HCT116 (cell line): ENCODE measurements around the gene VWC2. TPM values are rescaled to one million over a fixed set of nuclear protein-coding genes. Genes with fewer than 3 reads are reported as not detected.

Experiments used
- ATAC-seq: fragments of 200-7000 bp; cut with Tn5 transposase; 2 replicates; pipeline ENCODE4 v1.9.1; 2020; ENCODE audit warnings: mild to moderate bottlenecking, moderate library complexity
- BruUV-seq: library from RNA; stranded (reverse); fragments of 400-500 nt; replicated peaks from 2 replicates; lab custom pipeline; 2021; lab: Mats Ljungman, UMichigan
- CTCF ChIA-PET: fragments of 300-600 bp; sonication (Branson Sonifier 250); formaldehyde crosslinking; loops from one replicate; lab custom pipeline; 2021; ENCODE audit warnings: antibody characterized with exemption; lab: Charles Lee
- POLR2A ChIA-PET: fragments of 300-600, 350-600 bp; sonication (Branson Sonifier 250); formaldehyde crosslinking; loops from one replicate; lab custom pipeline; 2021; ENCODE audit warnings: antibody characterized with exemption; lab: Charles Lee
- RAD21 ChIA-PET, 2 experiments: fragments of 300-600 bp; sonication (Branson Sonifier 250); formaldehyde crosslinking; loops; one replicate each; lab custom pipeline; 2023; ENCODE audit warnings: low total read pairs in 2 of 2; ENCODE audit not compliant: uncharacterized antibody in 2 of 2, unreplicated experiment in 2 of 2, low non-redundant PET in 1 of 2; lab: Charles Lee
- DNase-seq: peaks from one replicate; pipeline ENCODE4 v3.0.0-alpha.2; 2010; ENCODE audit warnings: low read depth, low spot score
- H2AFZ ChIP-seq: fragments of 200-600 bp; shearing (Covaris generic), sonication (generic); 2 replicates; pipeline ENCODE4 v1.6.1; 2017; ENCODE audit warnings: low read depth, mixed run types, mixed read lengths, antibody characterized with exemption, low read length; ENCODE audit not compliant: poor library complexity, severe bottlenecking
- H3K27ac ChIP-seq: 2 replicates; pipeline ENCODE4 v1.5.1; 2012; ENCODE audit warnings: low read depth, low read length
- H3K27me3 ChIP-seq: fragments of 200-600 bp; sonication (generic); 2 replicates; pipeline ENCODE4 v1.6.1; 2016; ENCODE audit warnings: mixed run types, low read length, mixed read lengths; ENCODE audit not compliant: insufficient read depth
- H3K36me3 ChIP-seq, 2 experiments: fragments of 200-500 bp in 1 of 2; fragments of 200-600 bp in 1 of 2; sonication (Bioruptor generic) in 1 of 2; sonication (generic) in 1 of 2; 2 replicates each; pipeline versions ENCODE4 v1.5.1 to v1.6.1; 2014 to 2016; ENCODE audit warnings: low read length in 2 of 2, inconsistent platforms in 1 of 2, mixed read lengths in 1 of 2, mixed run types in 1 of 2; ENCODE audit not compliant: insufficient read depth in 2 of 2, control insufficient read depth in 1 of 2
- H3K4me1 ChIP-seq, 2 experiments: fragments of 200-600 bp in 1 of 2; sonication (generic) in 1 of 2; 2 replicates each; pipeline versions ENCODE4 v1.5.1 to v1.6.1; 2012 to 2017; ENCODE audit warnings: low read length in 2 of 2, inconsistent platforms in 1 of 2, mild to moderate bottlenecking in 1 of 2, mixed read lengths in 1 of 2, mixed run types in 1 of 2, moderate library complexity in 1 of 2; ENCODE audit not compliant: insufficient read depth in 2 of 2, control insufficient read depth in 1 of 2
- H3K4me2 ChIP-seq: fragments of 200-600 bp; sonication (generic); 2 replicates; pipeline ENCODE4 v1.6.1; 2017; ENCODE audit warnings: mixed run types, low read length, mixed read lengths
- H3K4me3 ChIP-seq, 2 experiments: fragments of 200-600 bp in 1 of 2; sonication (generic) in 1 of 2; replicated peaks in 1 of 2; 2 replicates each; pipeline ENCODE4 v1.5.1; 2011 to 2016; ENCODE audit warnings: low read length in 2 of 2, control low read depth in 1 of 2, low read depth in 1 of 2, mild to moderate bottlenecking in 1 of 2, mixed read lengths in 1 of 2, mixed run types in 1 of 2
- H3K79me2 ChIP-seq: fragments of 200-600 bp; sonication (generic); 2 replicates; pipeline ENCODE4 v1.6.1; 2017; ENCODE audit warnings: mild to moderate bottlenecking, mixed run types, low read length, moderate library complexity, mixed read lengths; ENCODE audit not compliant: insufficient read depth
- H3K9ac ChIP-seq: fragments of 200-600 bp; sonication (generic); 2 replicates; pipeline ENCODE4 v1.6.1; 2016; ENCODE audit warnings: low read length, mixed read lengths
- H3K9me2 ChIP-seq: fragments of 200-600 bp; sonication (generic), shearing (Covaris generic); 2 replicates; pipeline ENCODE4 v1.6.1; 2017; ENCODE audit warnings: mixed run types, mild to moderate bottlenecking, moderate library complexity; ENCODE audit not compliant: insufficient read depth
- H3K9me3 ChIP-seq, 2 experiments: fragments of 200-500 bp in 1 of 2; fragments of 200-600 bp in 1 of 2; sonication (Bioruptor generic) in 1 of 2; sonication (generic) in 1 of 2; 2 replicates each; pipeline ENCODE4 v1.6.1; 2014 to 2017; ENCODE audit warnings: low read length in 2 of 2, mixed read lengths in 2 of 2, inconsistent platforms in 1 of 2, low read depth in 1 of 2, mild to moderate bottlenecking in 1 of 2, mixed run types in 1 of 2, moderate library complexity in 1 of 2; ENCODE audit not compliant: control insufficient read depth in 1 of 2, insufficient read depth in 1 of 2
- H4K20me1 ChIP-seq: fragments of 200-600 bp; sonication (generic), shearing (Covaris generic); 2 replicates; pipeline ENCODE4 v1.6.1; 2017; ENCODE audit warnings: mixed run types, mild to moderate bottlenecking, moderate library complexity; ENCODE audit not compliant: insufficient read depth
- ATF3 ChIP-seq: IDR thresholded peaks from 2 replicates; pipeline ENCODE4 v1.6.1; 2012
- EGR1 ChIP-seq: IDR thresholded peaks from 2 replicates; pipeline ENCODE4 v1.6.1; 2012; ENCODE audit warnings: low read depth
- ELF1 ChIP-seq: IDR thresholded peaks from 2 replicates; pipeline ENCODE4 v1.6.1; 2012; ENCODE audit warnings: low read depth, borderline replicate concordance
- EZH2 ChIP-seq: fragments of 200-600 bp; sonication (generic); IDR thresholded peaks from 2 replicates; pipeline ENCODE4 v1.6.1; 2017; ENCODE audit warnings: antibody characterized with exemption, mixed run types
- EZH2phosphoT487 ChIP-seq: fragments of 200-600 bp; IDR thresholded peaks from 2 replicates; pipeline ENCODE4 v1.6.1; 2018; ENCODE audit warnings: antibody characterized with exemption, borderline replicate concordance
- JUND ChIP-seq: IDR thresholded peaks from 2 replicates; pipeline ENCODE4 v1.6.1; 2012
- POLR2A ChIP-seq: IDR thresholded peaks from 2 replicates; pipeline ENCODE4 v1.7.0; 2011; ENCODE audit warnings: borderline replicate concordance; ENCODE audit not compliant: insufficient read depth, insufficient read length; ENCODE audit errors: extremely low read depth
- POLR2AphosphoS5 ChIP-seq: IDR thresholded peaks from 2 replicates; pipeline ENCODE4 v1.6.1; 2011; ENCODE audit warnings: mild to moderate bottlenecking, low read depth, low read length, moderate library complexity
- RAD21 ChIP-seq: IDR thresholded peaks from 2 replicates; pipeline ENCODE4 v1.6.1; 2012; ENCODE audit warnings: low read depth, mild to moderate bottlenecking
- REST ChIP-seq: IDR thresholded peaks from 2 replicates; pipeline ENCODE4 v1.6.1; 2012; ENCODE audit warnings: low read depth
- SIN3A ChIP-seq: IDR thresholded peaks from 2 replicates; pipeline ENCODE4 v1.6.1; 2012; ENCODE audit warnings: low read depth
- SP1 ChIP-seq: IDR thresholded peaks from 2 replicates; pipeline ENCODE4 v1.6.1; 2012; ENCODE audit warnings: low read depth
- SRF ChIP-seq: IDR thresholded peaks from 2 replicates; pipeline ENCODE4 v1.6.1; 2012; ENCODE audit warnings: low read depth
- TCF7L2 ChIP-seq: IDR thresholded peaks from 2 replicates; pipeline ENCODE4 v1.7.0; 2011; ENCODE audit warnings: borderline replicate concordance, inconsistent platforms; ENCODE audit not compliant: insufficient read depth, insufficient read length; ENCODE audit errors: extremely low read depth
- YY1 ChIP-seq: IDR thresholded peaks from 2 replicates; pipeline ENCODE4 v1.6.1; 2011; ENCODE audit warnings: low read length, low read depth, moderate library complexity, mild to moderate bottlenecking; ENCODE audit not compliant: insufficient replicate concordance; ENCODE audit errors: extremely low read depth
- intact Hi-C: fragments of 100-400 bp; cut with micrococcal nuclease; formaldehyde crosslinking; loops from 2 replicates; pipeline ENCODE4 v1.10.0; 2022
- total RNA-seq: library from RNA; stranded (reverse); gene quantifications from one replicate; pipeline ENCODE4 v1.2.1, GENCODE V29; 2021; ENCODE audit not compliant: unreplicated experiment

VWC2 gene
- total RNA-seq, 1 experiment from 2014 or later, result not detected

GRCh38 chr7:49803812-49804211, 30.4 kb downstream of the VWC2 start:
- H3K9me3 ChIP-seq, result peaks cover 0 to 13% of the 10 kb centered on the region in 2 experiments; a peak in 2 of 4 replicates
- no peak overlapping the region for H3K4me2 ChIP-seq
- no peaks in the 10 kb centered on the region for H3K4me1 ChIP-seq
- H3K27ac ChIP-seq, result no peak overlapping the region
- POLR2A ChIA-PET, result no interaction called here
- TF ChIP-seq ATF3 (no peak), POLR2A (no peak), SP1 (no peak), REST (no peak), ELF1 (no peak), TCF7L2 (no peak), RAD21 (no peak), POLR2AphosphoS5 (no peak), JUND (no peak), EGR1 (no peak), YY1 (no peak), SRF (no peak), SIN3A (no peak), EZH2phosphoT487 (no peak), EZH2 (no peak)
- no peaks in the 10 kb centered on the region for H3K79me2 ChIP-seq
- H3K4me3 ChIP-seq, result no peak overlapping the region
- no peak overlapping the region for H2AFZ ChIP-seq
- no peaks in the 10 kb centered on the region for H4K20me1 ChIP-seq
- intact Hi-C loops, result no loop called here
- no TSS peak for BruUV-seq
- no peak overlapping the region for H3K9ac ChIP-seq
- DNase-seq (no peak), ATAC-seq (no peak)
- CTCF ChIA-PET, result no interaction called here
- H3K27me3 ChIP-seq, result no peaks in the 10 kb centered on the region
- RAD21 ChIA-PET, result no interaction called here
- no peaks in the 10 kb centered on the region for H3K9me2 ChIP-seq
- H3K36me3 ChIP-seq, result no peaks in the 10 kb centered on the region
